GM12878 (cell line): ENCODE data around the gene SLC25A47. TPM values are rescaled to one million over a fixed set of nuclear protein-coding genes. Genes with fewer than 3 reads are reported as not detected.

Source experiments
- BHLHE40 ChIP-seq, 2 experiments: fragments of 450-650 bp in 1 of 2; IDR thresholded peaks; 2 replicates each; pipeline ENCODE4 v1.6.1; 2011 to 2017; ENCODE audit warnings: low read depth in 2 of 2, borderline replicate concordance in 1 of 2, improper control_type of control experiment in 1 of 2, low read length in 1 of 2, mild to moderate bottlenecking in 1 of 2
- DPF2 ChIP-seq: fragments of 450-650 bp; IDR thresholded peaks from 2 replicates; pipeline ENCODE4 v1.6.1; 2017; ENCODE audit warnings: mild to moderate bottlenecking
- E2F8 ChIP-seq: fragments of 450-650 bp; IDR thresholded peaks from 2 replicates; pipeline ENCODE4 v1.6.1; 2018; ENCODE audit warnings: mild to moderate bottlenecking, low read depth, moderate library complexity; ENCODE audit not compliant: partially characterized antibody
- IKZF1 ChIP-seq: fragments of 450-650 bp; conservative IDR thresholded peaks from 2 replicates; pipeline ENCODE4 v1.6.1; 2017; ENCODE audit warnings: antibody characterized with exemption, mild to moderate bottlenecking
- JUNB ChIP-seq: IDR thresholded peaks from 2 replicates; pipeline ENCODE4 v1.6.1; 2016; ENCODE audit warnings: antibody characterized with exemption, mild to moderate bottlenecking
- KAT2A ChIP-seq: conservative IDR thresholded peaks from 2 replicates; pipeline ENCODE4 v1.6.1; 2011; ENCODE audit warnings: low read depth, low read length; ENCODE audit not compliant: control insufficient read depth
- MEF2B ChIP-seq: fragments of 450-650 bp; IDR thresholded peaks from 2 replicates; pipeline ENCODE4 v1.6.1; 2018; ENCODE audit warnings: mild to moderate bottlenecking, moderate library complexity; ENCODE audit not compliant: partially characterized antibody, poor library complexity, severe bottlenecking
- MXI1 ChIP-seq: fragments of 150-350 bp; IDR thresholded peaks from 2 replicates; pipeline ENCODE4 v1.6.1; 2011; ENCODE audit warnings: low read depth, mild to moderate bottlenecking, inconsistent platforms, low read length, improper control_type of control experiment
- NBN ChIP-seq: fragments of 450-650 bp; IDR thresholded peaks from 2 replicates; pipeline ENCODE4 v1.6.1; 2016
- NFIC ChIP-seq: IDR thresholded peaks from 2 replicates; pipeline ENCODE4 v1.6.1; 2012; ENCODE audit warnings: low read depth, mild to moderate bottlenecking, inconsistent platforms, low read length, moderate library complexity
- NR2F1 ChIP-seq: fragments of 450-650 bp; conservative IDR thresholded peaks from 2 replicates; pipeline ENCODE4 v1.6.1; 2017; ENCODE audit warnings: mild to moderate bottlenecking
- SIX5 ChIP-seq: IDR thresholded peaks from 2 replicates; pipeline ENCODE4 v1.6.1; 2011; ENCODE audit warnings: mild to moderate bottlenecking, low read depth, low read length, moderate library complexity; ENCODE audit not compliant: severe bottlenecking
- SMAD5 ChIP-seq: IDR thresholded peaks from 2 replicates; pipeline ENCODE4 v1.6.1; 2016; ENCODE audit warnings: antibody characterized with exemption, low read depth
- TCF7 ChIP-seq: IDR thresholded peaks from 2 replicates; pipeline ENCODE4 v1.6.1; 2014; ENCODE audit warnings: antibody characterized with exemption, borderline replicate concordance
- polyA plus RNA-seq, 11 experiments: library from polyadenylated mRNA; depleted of rRNA in 4 of 11; unstranded in 6 of 11; stranded (reverse) in 5 of 11; fragments of >200 nt; fragmentation: Nextera tagmentation in 4 of 11; fragmentation: Illumina TruSeq in 1 of 11; extraction: Ambion mirVana in 4 of 11; extraction: Trizol in 1 of 11; gene quantifications; 1 replicate in 1 of 11; 2 replicates in 10 of 11; pipeline versions ENCODE4 v1.2.1 to v1.2.3, GENCODE V29; 2011 to 2016; ENCODE audit warnings: inconsistent platforms in 2 of 11, missing spikeins in 2 of 11, low read depth in 1 of 11
- total RNA-seq, 4 experiments: library from RNA; depleted of rRNA in 3 of 4; stranded (reverse); fragments of >200 nt in 3 of 4; fragmentation: Illumina TruSeq in 1 of 4; extraction: Trizol in 1 of 4; gene quantifications; 2 replicates each; pipeline versions ENCODE4 v1.2.1 to v1.2.3, GENCODE V29; 2013 to 2021
- TF ChIP-seq, protein P1 (sequence below): IDR thresholded peaks from 2 replicates; pipeline ENCODE4 v1.6.1; 2011; ENCODE audit warnings: borderline replicate concordance, low read depth, mild to moderate bottlenecking, moderate library complexity, mixed read lengths, low read length; ENCODE audit not compliant: insufficient read depth; ENCODE audit errors: extremely low read length
- TF ChIP-seq, protein P2 (sequence below): IDR thresholded peaks from 2 replicates; pipeline ENCODE4 v1.6.1; 2012; ENCODE audit warnings: low read depth, low read length, improper control_type of control experiment
- TF ChIP-seq, protein P3 (sequence below): fragments of 450-650 bp; IDR thresholded peaks from 2 replicates; pipeline ENCODE4 v1.6.1; 2017; ENCODE audit warnings: mild to moderate bottlenecking, moderate library complexity
- TF ChIP-seq, protein P4 (sequence below): fragments of 450-650 bp; IDR thresholded peaks from 2 replicates; pipeline ENCODE4 v1.6.1; 2017; ENCODE audit warnings: low read depth, mild to moderate bottlenecking, moderate library complexity

SLC25A47 gene
- total and polyA plus RNA-seq, 10 of the 15 experiments (the other 5 are each of a cell fraction or from before 2014, with no cell fraction given), result 0.14 TPM; not detected in 9

GRCh38 chr14:100341301-100342031 is 18.3 kb downstream of the SLC25A47 start (continued):
- TF ChIP-seq, protein P1, sequence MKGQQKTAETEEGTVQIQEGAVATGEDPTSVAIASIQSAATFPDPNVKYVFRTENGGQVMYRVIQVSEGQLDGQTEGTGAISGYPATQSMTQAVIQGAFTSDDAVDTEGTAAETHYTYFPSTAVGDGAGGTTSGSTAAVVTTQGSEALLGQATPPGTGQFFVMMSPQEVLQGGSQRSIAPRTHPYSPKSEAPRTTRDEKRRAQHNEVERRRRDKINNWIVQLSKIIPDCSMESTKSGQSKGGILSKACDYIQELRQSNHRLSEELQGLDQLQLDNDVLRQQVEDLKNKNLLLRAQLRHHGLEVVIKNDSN, result no peak
- TF ChIP-seq E2F8, result no peak
- 0 out of 2 replicates have a peak, but pooled peaks have one; percentile 37 for TF ChIP-seq NR2F1
- TF ChIP-seq DPF2, result peak; percentile 85; the same call in 1 of the 2 replicates
- TF ChIP-seq MEF2B, result peak; percentile 69
- peak; percentile 50 for TF ChIP-seq MXI1
- TF ChIP-seq TCF7, result no peak
- TF ChIP-seq IKZF1, result peak; percentile 85
- TF ChIP-seq SMAD5, result no peak
- TF ChIP-seq, protein P2, sequence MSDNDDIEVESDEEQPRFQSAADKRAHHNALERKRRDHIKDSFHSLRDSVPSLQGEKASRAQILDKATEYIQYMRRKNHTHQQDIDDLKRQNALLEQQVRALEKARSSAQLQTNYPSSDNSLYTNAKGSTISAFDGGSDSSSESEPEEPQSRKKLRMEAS, result peak; percentile 24; the same call in 1 of the 2 replicates
- TF ChIP-seq KAT2A, result no peak
- no peak for TF ChIP-seq SIX5
- TF ChIP-seq NFIC, result peak; percentile 26; the same call in 1 of the 2 replicates
- TF ChIP-seq, protein P3, sequence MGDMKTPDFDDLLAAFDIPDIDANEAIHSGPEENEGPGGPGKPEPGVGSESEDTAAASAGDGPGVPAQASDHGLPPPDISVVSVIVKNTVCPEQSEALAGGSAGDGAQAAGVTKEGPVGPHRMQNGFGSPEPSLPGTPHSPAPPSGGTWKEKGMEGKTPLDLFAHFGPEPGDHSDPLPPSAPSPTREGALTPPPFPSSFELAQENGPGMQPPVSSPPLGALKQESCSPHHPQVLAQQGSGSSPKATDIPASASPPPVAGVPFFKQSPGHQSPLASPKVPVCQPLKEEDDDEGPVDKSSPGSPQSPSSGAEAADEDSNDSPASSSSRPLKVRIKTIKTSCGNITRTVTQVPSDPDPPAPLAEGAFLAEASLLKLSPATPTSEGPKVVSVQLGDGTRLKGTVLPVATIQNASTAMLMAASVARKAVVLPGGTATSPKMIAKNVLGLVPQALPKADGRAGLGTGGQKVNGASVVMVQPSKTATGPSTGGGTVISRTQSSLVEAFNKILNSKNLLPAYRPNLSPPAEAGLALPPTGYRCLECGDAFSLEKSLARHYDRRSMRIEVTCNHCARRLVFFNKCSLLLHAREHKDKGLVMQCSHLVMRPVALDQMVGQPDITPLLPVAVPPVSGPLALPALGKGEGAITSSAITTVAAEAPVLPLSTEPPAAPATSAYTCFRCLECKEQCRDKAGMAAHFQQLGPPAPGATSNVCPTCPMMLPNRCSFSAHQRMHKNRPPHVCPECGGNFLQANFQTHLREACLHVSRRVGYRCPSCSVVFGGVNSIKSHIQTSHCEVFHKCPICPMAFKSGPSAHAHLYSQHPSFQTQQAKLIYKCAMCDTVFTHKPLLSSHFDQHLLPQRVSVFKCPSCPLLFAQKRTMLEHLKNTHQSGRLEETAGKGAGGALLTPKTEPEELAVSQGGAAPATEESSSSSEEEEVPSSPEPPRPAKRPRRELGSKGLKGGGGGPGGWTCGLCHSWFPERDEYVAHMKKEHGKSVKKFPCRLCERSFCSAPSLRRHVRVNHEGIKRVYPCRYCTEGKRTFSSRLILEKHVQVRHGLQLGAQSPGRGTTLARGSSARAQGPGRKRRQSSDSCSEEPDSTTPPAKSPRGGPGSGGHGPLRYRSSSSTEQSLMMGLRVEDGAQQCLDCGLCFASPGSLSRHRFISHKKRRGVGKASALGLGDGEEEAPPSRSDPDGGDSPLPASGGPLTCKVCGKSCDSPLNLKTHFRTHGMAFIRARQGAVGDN, result peak; percentile 90
- TF ChIP-seq, protein P4, sequence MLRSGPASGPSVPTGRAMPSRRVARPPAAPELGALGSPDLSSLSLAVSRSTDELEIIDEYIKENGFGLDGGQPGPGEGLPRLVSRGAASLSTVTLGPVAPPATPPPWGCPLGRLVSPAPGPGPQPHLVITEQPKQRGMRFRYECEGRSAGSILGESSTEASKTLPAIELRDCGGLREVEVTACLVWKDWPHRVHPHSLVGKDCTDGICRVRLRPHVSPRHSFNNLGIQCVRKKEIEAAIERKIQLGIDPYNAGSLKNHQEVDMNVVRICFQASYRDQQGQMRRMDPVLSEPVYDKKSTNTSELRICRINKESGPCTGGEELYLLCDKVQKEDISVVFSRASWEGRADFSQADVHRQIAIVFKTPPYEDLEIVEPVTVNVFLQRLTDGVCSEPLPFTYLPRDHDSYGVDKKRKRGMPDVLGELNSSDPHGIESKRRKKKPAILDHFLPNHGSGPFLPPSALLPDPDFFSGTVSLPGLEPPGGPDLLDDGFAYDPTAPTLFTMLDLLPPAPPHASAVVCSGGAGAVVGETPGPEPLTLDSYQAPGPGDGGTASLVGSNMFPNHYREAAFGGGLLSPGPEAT, result peak; percentile 90; the same call in 1 of the 2 replicates
- peak; percentile 35 to 42; a peak in 1 of 4 replicates for TF ChIP-seq BHLHE40 (IDR thresholded peaks at IDR 0.05; ENCODE audit: borderline replicate concordance in 1 of 2, low read depth in 2 of 2, low read length in 1 of 2)
- TF ChIP-seq JUNB, result peak; percentile 25; the same call in 1 of the 2 replicates
- TF ChIP-seq NBN, result 0 out of 2 replicates have a peak, but pooled peaks have one; percentile 7
